Measurements from ENCODE around the gene HSPB7. TPM values are rescaled to one million over a fixed set of nuclear protein-coding genes. Genes with fewer than 3 reads are reported as not detected.

The HSPB7 gene
- total and polyA plus RNA-seq, 2 experiments from 2014 or later: 0.13 TPM; not detected in 1

Small RNAs within 50 kb of the gene (small RNA-seq; reads per million reads assigned to genes)
- not detected for gene AL355994.1 (ENCODE audit: low replicate concordance)
- gene AL355994.5 (ENCODE audit: low replicate concordance): not detected

Other genes with a start within 250 kb of the HSPB7 start
- 2.3 and 3.9 TPM in 2 replicates for gene UQCRHL, start 210.4 kb downstream of the HSPB7 start, total RNA-seq (2014; rRNA removed; shearing (Covaris generic))
- gene UQCRHL, start 210.4 kb downstream of the HSPB7 start, polyA plus RNA-seq (2016; fragmentation: Nextera tagmentation; extraction: Ambion mirVana): 3.0 and 3.6 TPM in 2 replicates
- gene SPEN, start 170.3 kb downstream of the HSPB7 start, total RNA-seq (2014; rRNA removed; shearing (Covaris generic)): 28.5 and 43.6 TPM in 2 replicates
- gene SPEN, start 170.3 kb downstream of the HSPB7 start, polyA plus RNA-seq (2016; fragmentation: Nextera tagmentation; extraction: Ambion mirVana): 11.4 and 14.9 TPM in 2 replicates
- 21.6 and 26.6 TPM in 2 replicates for gene ZBTB17, start 41.9 kb downstream of the HSPB7 start, total RNA-seq (2014; rRNA removed; shearing (Covaris generic))
- 21.9 and 22.5 TPM in 2 replicates for gene ZBTB17, start 41.9 kb downstream of the HSPB7 start, polyA plus RNA-seq (2016; fragmentation: Nextera tagmentation; extraction: Ambion mirVana)
- gene SRARP, start 13.8 kb downstream of the HSPB7 start, total RNA-seq (2014; rRNA removed; shearing (Covaris generic)): 0.43 TPM in 1 of 2 replicates, not detected in the other
- gene SRARP, start 13.8 kb downstream of the HSPB7 start, polyA plus RNA-seq (2016; fragmentation: Nextera tagmentation; extraction: Ambion mirVana): not detected in 2 replicates
- gene CLCNKA, start 4.0 kb upstream of the HSPB7 start, total RNA-seq (2014; rRNA removed; shearing (Covaris generic)): 0.59 TPM in 1 of 2 replicates, not detected in the other
- 0.50 and 0.76 TPM in 2 replicates for gene CLCNKA, start 4.0 kb upstream of the HSPB7 start, polyA plus RNA-seq (2016; fragmentation: Nextera tagmentation; extraction: Ambion mirVana)
- gene CLCNKB, start 25.7 kb upstream of the HSPB7 start, total RNA-seq (2014; rRNA removed; shearing (Covaris generic)): 1.2 and 1.3 TPM in 2 replicates
- gene CLCNKB, start 25.7 kb upstream of the HSPB7 start, polyA plus RNA-seq (2016; fragmentation: Nextera tagmentation; extraction: Ambion mirVana): 1.6 and 1.9 TPM in 2 replicates
- gene FAM131C, start 55.6 kb upstream of the HSPB7 start, total RNA-seq (2014; rRNA removed; shearing (Covaris generic)): 0.74 and 1.3 TPM in 2 replicates
- 0.71 and 0.87 TPM in 2 replicates for gene FAM131C, start 55.6 kb upstream of the HSPB7 start, polyA plus RNA-seq (2016; fragmentation: Nextera tagmentation; extraction: Ambion mirVana)
- gene EPHA2, start 138.0 kb upstream of the HSPB7 start, total RNA-seq (2014; rRNA removed; shearing (Covaris generic)): 35.0 and 51.2 TPM in 2 replicates
- 7.5 and 8.5 TPM in 2 replicates for gene EPHA2, start 138.0 kb upstream of the HSPB7 start, polyA plus RNA-seq (2016; fragmentation: Nextera tagmentation; extraction: Ambion mirVana)
- 37.5 and 46.4 TPM in 2 replicates for gene ARHGEF19, start 194.6 kb upstream of the HSPB7 start, total RNA-seq (2014; rRNA removed; shearing (Covaris generic))
- gene ARHGEF19, start 194.6 kb upstream of the HSPB7 start, polyA plus RNA-seq (2016; fragmentation: Nextera tagmentation; extraction: Ambion mirVana): 19.5 and 22.5 TPM in 2 replicates
- 1.6 and 1.8 TPM in 2 replicates for gene CPLANE2, start 219.1 kb upstream of the HSPB7 start, total RNA-seq (2014; rRNA removed; shearing (Covaris generic))
- gene CPLANE2, start 219.1 kb upstream of the HSPB7 start, polyA plus RNA-seq (2016; fragmentation: Nextera tagmentation; extraction: Ambion mirVana): 0.44 and 1.1 TPM in 2 replicates